Activated T-cell treated with anti-CD3 and anti-CD28 coated beads, Interleukin-2, amount 50 U/mL, for 24 hours (primary cell): ENCODE data around the gene PRRC2A.

Source experiments
- DNase-seq: peaks from one replicate; pipeline ENCODE4 v3.0.0-alpha.2; 2020
- H3K27ac Mint-ChIP-seq: 2 replicates; pipeline ENCODE4 v1.8.0; 2020; ENCODE audit warnings: mild to moderate bottlenecking, mixed read lengths
- H3K27me3 Mint-ChIP-seq: 2 replicates; pipeline ENCODE4 v1.8.0; 2020; ENCODE audit warnings: mixed read lengths
- H3K36me3 Mint-ChIP-seq: 2 replicates; pipeline ENCODE4 v1.8.0; 2020; ENCODE audit warnings: low read depth, mixed read lengths
- H3K4me1 Mint-ChIP-seq: 2 replicates; pipeline ENCODE4 v1.8.0; 2020; ENCODE audit warnings: low read depth, mixed read lengths
- H3K4me3 Mint-ChIP-seq: 2 replicates; pipeline ENCODE4 v1.8.0; 2020; ENCODE audit warnings: mild to moderate bottlenecking, moderate library complexity, mixed read lengths
- H3K9me3 Mint-ChIP-seq: 2 replicates; pipeline ENCODE4 v1.8.0; 2020; ENCODE audit warnings: mixed read lengths

PRRC2A gene

GRCh38 chr6:31627690-31628287, 7.3 kb downstream of the PRRC2A start:
- no peak for DNase-seq
- Mint-ChIP-seq H3K27me3 (no peaks in the 10 kb centered on the region), H3K36me3 (peaks cover 100% of the 10 kb centered on the region), H3K4me3 (no peak overlapping the region), H3K9me3 (no peaks in the 10 kb centered on the region), H3K4me1 (peaks cover 19% of the 10 kb centered on the region), H3K27ac (peak overlapping the region; percentile 9)

- Mint-ChIP-seq H3K27me3 (no peaks in the 10 kb centered on the region), H3K4me3 (no peak overlapping the region), H3K36me3 (peaks cover 100% of the 10 kb centered on the region), H3K27ac (peak overlapping the region; percentile 41), H3K4me1 (peaks cover 12% of the 10 kb centered on the region), H3K9me3 (no peaks in the 10 kb centered on the region)
- no peak for DNase-seq
Observed at GRCh38 chr6:31629014-31629413, 8.5 kb downstream of the PRRC2A start.

GRCh38 chr6:31630177-31630934, 9.8 kb downstream of the PRRC2A start:
- Mint-ChIP-seq H3K4me1 (peaks cover 9% of the 10 kb centered on the region), H3K4me3 (no peak overlapping the region), H3K27me3 (no peaks in the 10 kb centered on the region), H3K27ac (peak overlapping the region; percentile 5), H3K9me3 (no peaks in the 10 kb centered on the region), H3K36me3 (peaks cover 100% of the 10 kb centered on the region)
- no peak for DNase-seq

- Mint-ChIP-seq H3K4me1 (peaks cover 6% of the 10 kb centered on the region), H3K27me3 (no peaks in the 10 kb centered on the region), H3K4me3 (no peak overlapping the region), H3K27ac (peak overlapping the region; percentile 5), H3K9me3 (no peaks in the 10 kb centered on the region), H3K36me3 (peaks cover 100% of the 10 kb centered on the region)
- DNase-seq = no peak
Observed at GRCh38 chr6:31631209-31631608, 10.7 kb downstream of the PRRC2A start.

- H3K4me1 Mint-ChIP-seq = peaks cover 6% of the 10 kb centered on the region
- H3K27me3 Mint-ChIP-seq = no peaks in the 10 kb centered on the region
- DNase-seq = no peak
- peaks cover 100% of the 10 kb centered on the region for H3K36me3 Mint-ChIP-seq
- H3K27ac Mint-ChIP-seq = peak overlapping the region; percentile 33
- H3K4me3 Mint-ChIP-seq = no peak overlapping the region
- no peaks in the 10 kb centered on the region for H3K9me3 Mint-ChIP-seq
Observed at GRCh38 chr6:31631681-31632278, 11.3 kb downstream of the PRRC2A start.

GRCh38 chr6:31632279-31632946, 11.9 kb downstream of the PRRC2A start:
- Mint-ChIP-seq H3K27ac (peak overlapping the region; percentile 84), H3K4me3 (no peak overlapping the region), H3K36me3 (peaks cover 100% of the 10 kb centered on the region), H3K4me1 (peaks cover 6% of the 10 kb centered on the region), H3K9me3 (no peaks in the 10 kb centered on the region), H3K27me3 (no peaks in the 10 kb centered on the region)
- no peak for DNase-seq

GRCh38 chr6:31633447-31633846, 12.9 kb downstream of the PRRC2A start:
- DNase-seq = no peak
- H3K27me3 Mint-ChIP-seq = no peaks in the 10 kb centered on the region
- H3K27ac Mint-ChIP-seq = peak overlapping the region; percentile 84
- peaks cover 99% of the 10 kb centered on the region for H3K36me3 Mint-ChIP-seq
- no peaks in the 10 kb centered on the region for H3K9me3 Mint-ChIP-seq
- no peak overlapping the region for H3K4me3 Mint-ChIP-seq
- peaks cover 3% of the 10 kb centered on the region for H3K4me1 Mint-ChIP-seq

GRCh38 chr6:31634131-31634530, 13.6 kb downstream of the PRRC2A start:
- Mint-ChIP-seq H3K4me1 (peaks cover 6% of the 10 kb centered on the region), H3K27ac (peak overlapping the region; percentile 84), H3K9me3 (no peaks in the 10 kb centered on the region), H3K4me3 (no peak overlapping the region), H3K27me3 (no peaks in the 10 kb centered on the region), H3K36me3 (peaks cover 99% of the 10 kb centered on the region)
- no peak for DNase-seq

GRCh38 chr6:31634969-31635575, 14.6 kb downstream of the PRRC2A start:
- Mint-ChIP-seq H3K4me1 (peaks cover 14% of the 10 kb centered on the region), H3K27me3 (no peaks in the 10 kb centered on the region), H3K4me3 (no peak overlapping the region), H3K36me3 (peaks cover 99% of the 10 kb centered on the region), H3K9me3 (no peaks in the 10 kb centered on the region), H3K27ac (peak overlapping the region; percentile 72)
- no peak for DNase-seq

- DNase-seq = no peak
- Mint-ChIP-seq H3K4me1 (peaks cover 14% of the 10 kb centered on the region), H3K27me3 (no peaks in the 10 kb centered on the region), H3K9me3 (no peaks in the 10 kb centered on the region), H3K36me3 (peaks cover 99% of the 10 kb centered on the region), H3K4me3 (no peak overlapping the region), H3K27ac (peak overlapping the region; percentile 65)
Observed at GRCh38 chr6:31636698-31637596, 16.4 kb downstream of the PRRC2A start.

- peak overlapping the region; percentile 88 for H3K27ac Mint-ChIP-seq
- no peak for DNase-seq
- H3K4me1 Mint-ChIP-seq = peaks cover 12% of the 10 kb centered on the region
- H3K27me3 Mint-ChIP-seq = no peaks in the 10 kb centered on the region
- H3K36me3 Mint-ChIP-seq = peaks cover 96% of the 10 kb centered on the region
- no peak overlapping the region for H3K4me3 Mint-ChIP-seq
- H3K9me3 Mint-ChIP-seq = no peaks in the 10 kb centered on the region
Observed at GRCh38 chr6:31639043-31639442, 18.5 kb downstream of the PRRC2A start.

- H3K27ac Mint-ChIP-seq = peak overlapping the region; percentile 88
- peaks cover 96% of the 10 kb centered on the region for H3K36me3 Mint-ChIP-seq
- H3K9me3 Mint-ChIP-seq = no peaks in the 10 kb centered on the region
- H3K4me3 Mint-ChIP-seq = no peak overlapping the region
- no peak for DNase-seq
- no peaks in the 10 kb centered on the region for H3K27me3 Mint-ChIP-seq
- H3K4me1 Mint-ChIP-seq = peaks cover 12% of the 10 kb centered on the region
Observed at GRCh38 chr6:31639449-31639861, 18.9 kb downstream of the PRRC2A start.

- H3K36me3 Mint-ChIP-seq = peaks cover 96% of the 10 kb centered on the region
- DNase-seq = no peak
- H3K27ac Mint-ChIP-seq = peak overlapping the region; percentile 88
- H3K9me3 Mint-ChIP-seq = no peaks in the 10 kb centered on the region
- peaks cover 14% of the 10 kb centered on the region for H3K4me1 Mint-ChIP-seq
- H3K27me3 Mint-ChIP-seq = no peaks in the 10 kb centered on the region
- H3K4me3 Mint-ChIP-seq = no peak overlapping the region
Observed at GRCh38 chr6:31640612-31641011, 20.1 kb downstream of the PRRC2A start.
